Erythroblast (primary cell): ENCODE data around the gene SPSB4.

Source experiments
- GATA1 ChIP-seq: IDR thresholded peaks from 2 replicates; pipeline ENCODE4 v1.6.1; 2011; ENCODE audit warnings: low read depth, mild to moderate bottlenecking, control low read depth, low read length, moderate library complexity
- POLR2A ChIP-seq: IDR thresholded peaks from 2 replicates; pipeline ENCODE4 v1.6.1; 2011; ENCODE audit warnings: mild to moderate bottlenecking, low read length

GRCh38 chr3:141112686-141113297 lies 61.6 kb downstream of the SPSB4 start:
- TF ChIP-seq POLR2A (no peak), GATA1 (no peak)
